Measurements from ENCODE around the gene EGFL6. TPM values are rescaled to one million over a fixed set of nuclear protein-coding genes. Genes with fewer than 3 reads are reported as not detected.
A peak's percentile ranks its signal among the peaks of the same experiment; 100 is the strongest.
"Not testable (repeated sequence)": the region's sequence is repeated elsewhere in the genome, so short reads cannot be mapped to it uniquely, and the experiment has no call there.

Gene EGFL6
- total RNA-seq, 1 donor from 2014 or later = 21.2 TPM

DNA sequence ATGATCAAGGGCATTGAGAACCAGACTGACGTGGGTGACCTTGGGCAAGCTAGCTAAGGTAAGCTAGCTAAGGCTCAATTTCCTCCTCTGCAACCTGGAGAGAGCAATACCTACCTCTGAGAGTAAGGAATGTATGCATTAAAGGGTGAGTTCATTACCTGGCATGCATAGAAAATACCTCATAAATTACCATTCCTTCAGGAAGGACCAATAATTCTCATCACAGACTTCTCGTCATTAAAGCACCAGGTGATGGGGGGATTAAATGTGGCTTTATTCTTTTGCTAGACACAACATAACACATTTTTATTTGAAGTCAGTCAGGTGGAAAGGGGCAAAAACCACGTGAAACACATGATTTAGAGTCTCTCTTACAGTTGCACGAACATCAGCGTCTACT, 21.5 kb downstream of the EGFL6 start:
- DNase-seq = no peak

DNA sequence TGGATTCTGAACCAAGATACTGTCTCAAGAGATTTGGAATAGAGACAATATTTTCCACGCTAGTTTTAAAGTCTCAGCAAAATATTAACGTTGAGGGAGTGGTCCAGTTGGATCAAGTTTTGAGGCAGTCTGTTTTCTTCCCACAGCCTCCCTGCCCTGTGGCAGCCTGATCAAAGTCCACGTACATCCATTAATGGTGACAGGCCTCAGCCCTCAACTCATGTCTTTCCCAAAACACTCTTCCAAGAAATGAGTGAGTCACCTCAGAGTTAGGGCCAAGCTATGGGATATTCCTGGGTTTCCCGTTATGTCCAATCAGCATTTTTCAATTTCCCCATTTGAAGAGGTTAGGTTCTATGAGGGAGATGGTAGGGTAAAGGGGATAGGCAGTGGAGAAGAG, 28.5 kb downstream of the EGFL6 start:
- peak; percentile 46 for DNase-seq

DNA sequence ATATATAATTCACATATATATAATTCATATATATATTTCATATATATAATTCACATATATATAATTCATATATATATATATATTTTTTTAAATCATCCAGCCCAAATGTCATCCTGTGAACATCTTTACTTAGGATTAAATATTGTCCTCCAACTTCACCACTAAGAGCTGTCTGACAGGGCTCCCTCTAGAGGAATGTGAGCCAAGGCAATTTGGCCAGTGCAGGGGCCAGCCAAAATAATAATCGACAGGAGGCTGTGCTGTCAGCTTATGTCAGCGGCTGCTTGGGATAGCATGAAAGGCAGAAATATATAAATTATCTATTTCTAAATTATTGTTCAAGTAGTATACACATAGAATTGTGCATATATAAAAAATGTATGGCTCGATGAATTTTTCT, 29.5 kb downstream of the EGFL6 start:
- DNase-seq = no peak

DNA sequence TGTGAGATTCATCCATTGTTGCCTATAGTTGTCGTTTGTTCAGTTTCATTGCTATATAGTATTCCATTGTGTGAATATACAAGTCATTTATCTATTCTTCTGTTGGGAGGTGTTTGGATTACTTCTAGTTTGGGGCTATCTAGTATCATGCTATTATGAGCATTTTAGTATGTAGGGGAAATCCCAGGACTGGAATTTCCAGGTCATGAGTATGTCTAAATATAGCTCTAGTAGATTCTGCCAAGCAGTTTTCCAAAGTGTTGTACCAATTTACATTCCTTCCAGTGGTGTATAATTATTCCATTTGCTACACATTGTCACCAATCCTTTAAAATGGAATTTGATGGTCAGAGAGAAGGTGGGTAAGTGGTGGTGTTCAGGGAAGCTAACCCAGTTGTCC, 30.1 kb downstream of the EGFL6 start:
- DNase-seq = no peak

DNA sequence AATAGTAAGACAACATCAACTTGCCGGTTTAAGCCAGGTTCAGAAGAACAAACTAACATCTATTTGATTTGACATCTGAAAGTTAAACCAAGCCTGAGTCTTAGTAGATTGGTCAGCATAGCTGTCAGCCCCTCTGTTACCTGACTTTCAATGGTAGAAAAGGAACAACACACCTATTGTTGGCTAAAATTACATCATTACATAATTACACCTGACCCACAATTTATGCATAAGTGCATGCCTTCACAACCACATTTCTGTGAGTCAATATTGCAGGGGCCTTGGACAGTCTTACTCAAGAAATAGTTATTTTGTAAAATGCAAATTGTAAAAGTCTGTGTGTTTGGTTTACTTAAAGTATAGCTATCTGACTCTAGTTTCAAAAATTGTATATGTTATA, 36.2 kb downstream of the EGFL6 start:
- DNase-seq = no peak

DNA sequence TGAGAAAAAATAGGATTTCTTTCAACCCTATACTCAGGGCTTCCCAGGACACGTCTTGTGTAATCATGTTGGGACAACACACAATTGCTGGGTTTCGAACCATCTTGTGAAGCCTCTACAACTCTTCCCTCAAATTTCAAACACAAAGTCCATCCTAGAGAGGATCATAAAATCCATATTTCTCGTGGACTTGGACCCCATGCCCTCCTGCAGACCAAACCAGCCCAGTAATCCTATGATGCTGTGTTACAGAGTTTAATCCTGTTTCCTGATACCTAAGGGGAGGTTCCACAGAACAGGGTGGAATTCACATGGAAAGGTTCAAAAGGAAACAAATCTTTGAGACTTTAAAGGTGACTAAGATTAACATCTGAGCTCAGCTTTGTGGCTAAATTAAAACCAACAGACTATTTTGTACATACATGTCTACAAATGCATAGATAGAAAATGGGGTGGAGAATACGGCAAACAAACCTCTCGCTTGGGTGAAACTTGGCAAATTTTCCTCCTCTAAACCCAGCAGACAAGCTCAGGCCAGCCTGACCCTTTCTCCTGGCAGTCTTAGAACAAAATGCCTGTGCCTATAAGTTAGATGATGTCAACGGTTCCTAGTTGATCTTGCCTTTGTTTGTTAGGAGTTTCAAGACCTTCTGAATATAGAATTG, 38.1 kb downstream of the EGFL6 start:
- no peak for DNase-seq

DNA sequence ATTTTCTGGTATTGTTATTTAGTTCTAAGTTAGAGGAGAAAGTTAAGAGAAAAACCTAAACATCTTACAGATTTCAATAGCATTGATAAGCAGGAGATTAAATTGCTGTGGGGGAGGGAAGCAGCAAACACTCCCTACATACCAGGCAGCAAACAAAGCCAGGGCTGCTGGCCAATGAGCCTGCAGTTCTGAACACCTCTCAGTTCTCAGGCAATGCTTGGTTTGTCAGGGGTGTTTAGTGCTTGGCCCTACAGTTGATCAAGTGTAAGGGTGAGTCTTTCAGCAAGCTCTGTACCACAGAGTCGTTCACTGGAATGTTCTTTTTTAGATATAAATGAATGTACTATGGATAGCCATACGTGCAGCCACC, 38.6 kb downstream of the EGFL6 start:
- DNase-seq = no peak

DNA sequence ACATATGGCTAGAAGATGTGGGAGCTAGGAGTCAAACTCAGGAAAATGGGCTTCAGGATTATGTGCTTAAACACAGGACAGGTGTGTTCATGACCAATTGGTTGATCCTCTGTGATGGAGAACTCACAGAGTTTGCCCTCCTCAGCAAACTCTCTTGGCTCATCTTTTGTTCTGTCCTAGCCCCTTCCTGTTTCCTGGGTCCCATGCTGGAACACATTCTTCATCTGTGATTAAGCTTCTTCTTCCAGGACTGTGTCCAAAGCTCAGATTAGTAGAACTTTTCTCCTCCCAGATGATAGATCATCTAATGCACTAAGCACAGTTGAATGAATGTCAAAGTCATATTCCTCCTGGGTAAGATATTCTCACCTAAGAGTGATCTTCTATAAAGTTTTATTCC, 44.8 kb downstream of the EGFL6 start:
- DNase-seq = no peak

DNA sequence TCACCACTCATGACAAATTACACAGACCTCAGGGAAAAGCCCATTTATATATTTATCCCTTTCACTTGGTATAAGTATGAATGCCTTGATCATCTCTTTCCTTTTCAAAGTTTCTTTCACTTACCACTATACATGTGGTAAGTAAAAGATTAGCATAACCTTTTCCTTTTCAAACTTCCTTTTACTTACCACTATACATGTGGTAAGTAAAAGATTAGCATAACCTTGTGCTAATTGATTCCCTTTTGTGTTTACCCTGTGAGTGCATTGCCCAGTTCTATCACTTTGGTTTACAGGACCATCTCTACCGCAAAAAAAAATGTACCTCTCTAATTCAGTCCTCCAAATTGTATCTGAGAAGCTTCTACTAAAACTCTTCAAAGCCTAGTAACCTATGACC, 50.8 kb downstream of the EGFL6 start:
- DNase-seq = no peak

DNA sequence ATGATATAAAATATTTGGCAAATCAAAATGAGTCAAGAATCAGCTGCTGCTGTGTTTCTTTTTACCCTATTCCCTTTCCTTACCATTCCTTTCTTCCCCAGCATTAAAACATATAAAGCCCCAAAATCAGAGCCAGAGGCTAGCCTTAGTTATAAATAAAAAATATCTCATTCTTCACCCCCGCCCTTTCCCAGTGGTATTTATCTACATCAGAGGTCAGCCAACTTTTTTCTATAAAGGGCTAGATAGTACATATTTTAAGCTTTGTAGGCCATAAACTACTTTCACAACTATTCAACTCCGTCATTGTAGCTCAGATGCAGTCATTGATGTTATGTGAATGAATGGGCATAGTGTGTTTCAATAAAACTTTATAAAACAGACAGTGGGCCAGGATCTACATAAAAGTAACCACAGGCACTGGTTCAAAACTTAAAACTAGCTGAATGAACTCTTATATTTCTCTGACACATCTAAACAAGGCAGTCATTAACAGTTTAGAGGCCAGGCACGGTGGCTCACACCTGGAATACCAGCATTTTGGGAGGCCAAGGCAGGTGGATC, 53.1 kb downstream of the EGFL6 start:
- peak; percentile 3 for DNase-seq

DNA sequence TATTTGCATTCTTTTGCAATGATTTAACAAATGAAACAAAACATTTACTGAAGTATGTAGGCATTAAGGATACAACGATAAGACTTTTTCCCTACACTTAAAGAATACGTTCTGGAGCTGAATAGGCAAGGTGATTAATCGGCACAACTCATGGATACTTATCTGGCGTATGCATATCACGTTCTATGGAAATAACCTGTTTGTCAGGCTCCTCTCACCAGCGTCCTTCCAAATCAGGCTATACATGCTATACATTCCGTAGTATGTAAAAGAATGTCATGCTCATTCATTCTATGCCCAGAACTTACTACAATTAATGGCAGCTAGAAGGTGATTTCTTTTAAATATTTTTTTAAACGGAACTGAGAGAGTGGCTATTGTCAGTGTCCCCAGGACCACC, 57.9 kb downstream of the EGFL6 start:
- no peak for DNase-seq

DNA sequence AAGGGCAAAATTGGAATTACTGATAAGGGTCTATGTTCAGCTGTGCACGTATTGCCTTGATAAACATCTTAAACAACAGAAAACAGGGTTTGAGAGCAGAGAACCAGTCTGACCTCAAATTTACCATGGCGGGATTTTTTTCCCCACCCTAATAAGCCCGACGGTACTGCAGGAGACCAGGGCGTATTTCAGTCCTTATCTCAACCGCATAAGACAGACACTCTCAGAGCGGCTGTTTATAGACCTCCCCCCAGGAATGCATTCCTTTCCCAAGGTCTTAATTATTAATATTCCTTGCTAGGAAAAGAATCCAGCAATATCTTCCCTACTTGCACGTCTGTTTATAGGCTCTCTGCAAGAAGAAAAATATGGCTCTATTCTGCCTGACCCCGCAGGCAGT, 67.8 kb downstream of the EGFL6 start:
- not testable (repeated sequence) for DNase-seq

DNA sequence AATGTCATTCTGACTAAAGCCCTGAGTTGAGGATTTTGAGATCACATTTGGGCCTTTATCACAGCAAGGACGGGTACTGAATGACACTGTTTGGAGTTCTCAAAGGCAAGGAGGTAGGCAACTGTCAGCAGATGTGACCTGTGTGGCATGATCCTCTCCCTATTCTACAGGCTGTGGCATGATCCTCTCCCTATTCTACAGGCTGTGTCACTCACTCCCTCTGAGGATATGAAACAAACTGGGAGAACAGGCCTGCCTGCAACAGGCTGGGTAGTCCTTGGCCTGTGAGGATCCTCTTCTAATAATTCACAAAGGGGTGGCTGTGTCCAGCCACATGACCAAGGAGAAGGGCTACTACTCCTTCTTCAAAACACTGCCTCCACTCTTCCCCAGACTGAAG, 68.6 kb downstream of the EGFL6 start:
- DNase-seq = no peak

DNA sequence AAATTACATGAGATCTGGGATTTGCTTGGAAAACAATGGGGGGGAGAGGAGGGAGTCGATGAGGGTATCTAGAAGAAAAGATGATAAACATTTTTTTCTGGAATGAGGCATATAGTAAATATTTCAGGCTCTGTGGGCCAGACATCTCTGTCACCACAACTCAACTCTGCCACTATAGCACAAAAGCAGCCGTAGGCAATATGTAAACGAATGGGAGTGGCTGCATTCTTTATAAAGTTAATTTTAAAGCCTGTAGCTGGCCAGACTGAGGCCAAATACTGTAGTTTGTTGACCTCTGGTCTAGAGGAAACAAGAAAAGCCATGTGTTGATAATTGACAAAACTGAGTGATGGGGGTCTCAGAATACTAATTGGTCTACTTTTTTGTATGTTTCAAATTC, 69.4 kb downstream of the EGFL6 start:
- no peak for DNase-seq

DNA sequence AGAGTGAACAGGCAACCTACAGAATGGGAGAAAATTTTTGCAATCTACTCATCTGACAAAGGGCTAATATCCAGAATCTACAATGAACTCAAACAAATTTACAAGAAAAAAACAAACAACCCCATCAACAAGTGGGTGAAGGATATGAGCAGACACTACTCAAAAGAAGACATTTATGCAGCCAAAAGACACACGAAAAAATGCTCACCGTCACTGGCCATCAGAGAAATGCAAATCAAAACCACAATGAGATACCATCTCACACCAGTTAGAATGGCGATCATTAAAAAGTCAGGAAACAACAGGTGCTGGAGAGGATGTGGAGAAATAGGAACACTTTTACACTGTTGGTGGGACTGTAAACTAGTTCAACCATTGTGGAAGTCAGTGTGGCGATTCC, 72.3 kb downstream of the EGFL6 start:
- not testable (repeated sequence) for DNase-seq

DNA sequence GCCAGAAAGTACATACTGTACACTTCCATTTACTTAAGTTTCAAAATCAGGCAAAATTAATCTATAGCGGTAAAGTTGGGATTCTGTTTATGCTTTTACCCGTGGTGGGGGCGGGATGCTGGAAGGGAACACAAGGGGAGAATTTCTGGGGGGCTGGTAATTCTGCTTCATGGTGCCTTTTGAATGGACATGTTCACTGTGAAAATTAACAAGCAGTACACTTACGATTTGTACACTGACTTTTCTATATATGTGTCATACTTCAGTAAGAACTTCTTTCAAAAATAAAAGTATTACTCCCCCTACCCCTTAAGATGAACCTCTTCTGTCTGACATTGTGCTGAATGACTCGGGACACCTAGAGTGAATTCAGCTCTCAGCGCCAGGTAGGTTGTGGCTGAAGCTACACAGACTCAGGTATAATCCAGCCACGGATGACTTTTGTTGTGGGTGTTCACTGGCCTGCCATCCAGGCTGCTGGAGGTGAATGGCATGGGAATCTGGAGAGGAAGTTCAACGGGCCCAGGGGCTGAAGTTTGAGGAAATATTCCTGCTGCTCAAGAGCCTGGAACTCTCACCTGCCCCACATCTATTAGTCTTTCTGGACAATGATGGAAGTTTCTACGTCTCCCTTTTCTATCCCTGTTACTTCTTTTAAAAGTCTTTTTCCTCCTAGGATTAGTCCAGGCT, 76.2 kb downstream of the EGFL6 start:
- DNase-seq = no peak

DNA sequence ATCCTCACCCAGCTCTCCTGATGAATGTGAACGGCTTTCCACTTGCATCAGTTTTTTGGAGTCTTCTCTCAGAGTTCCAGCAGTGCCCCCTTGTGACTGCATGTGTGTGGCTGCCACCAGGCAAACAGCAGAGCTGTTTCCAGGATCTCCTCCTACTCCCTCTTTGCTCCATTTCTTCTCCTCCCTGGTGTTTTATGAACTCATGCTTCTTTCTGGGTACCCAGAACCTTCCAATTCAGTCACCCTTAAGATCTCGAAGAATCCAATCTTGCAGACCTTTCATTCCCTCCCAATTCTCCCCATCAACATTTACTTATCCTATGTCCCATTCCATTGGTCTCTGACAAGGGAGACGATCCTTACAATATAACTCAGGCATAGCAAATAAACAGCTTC, 76.8 kb downstream of the EGFL6 start:
- DNase-seq = peak; percentile 64

DNA sequence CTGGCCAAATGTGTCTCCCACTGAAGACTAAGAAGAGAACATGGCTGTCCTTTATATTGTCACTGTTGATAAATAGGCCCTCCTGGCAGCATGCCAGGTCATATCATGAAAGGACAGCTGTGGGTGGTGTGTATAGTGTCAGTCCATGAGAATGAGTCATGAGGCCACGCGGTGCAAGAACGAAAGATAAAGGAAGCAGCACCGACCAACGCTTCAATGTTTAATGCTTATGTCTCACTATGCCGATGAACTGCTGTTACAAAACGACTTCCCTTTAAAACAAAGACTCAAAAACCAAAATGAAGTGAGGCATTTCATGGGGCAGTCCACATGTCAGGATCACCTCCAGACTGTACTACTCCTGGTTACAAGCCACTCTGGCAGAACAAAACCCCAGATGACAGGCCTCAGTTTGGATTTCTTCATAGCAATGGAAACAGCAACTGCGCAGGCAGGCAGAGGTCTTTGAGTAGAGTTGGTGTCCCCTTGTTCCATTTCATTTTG, 78.4 kb downstream of the EGFL6 start:
- peak; percentile 44 for DNase-seq

DNA sequence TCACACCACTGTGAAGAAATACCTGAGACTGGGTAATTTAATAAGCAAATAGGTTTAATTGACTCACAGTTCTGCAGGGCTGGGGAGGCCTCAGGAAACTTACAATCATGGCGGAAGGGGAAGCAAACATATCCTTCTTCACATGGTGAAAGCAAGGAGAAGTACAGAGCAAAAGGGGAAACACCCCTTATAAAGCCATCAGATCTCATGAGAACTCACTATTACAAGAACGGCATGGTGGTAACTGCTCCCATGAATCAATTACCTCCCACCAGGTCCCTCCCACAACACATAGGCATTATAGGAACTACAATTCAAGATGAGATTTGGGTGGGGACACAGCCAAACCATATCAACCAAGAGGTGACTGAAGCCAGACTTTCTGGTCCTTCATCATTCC, 78.9 kb downstream of the EGFL6 start:
- DNase-seq = not testable (repeated sequence)

DNA sequence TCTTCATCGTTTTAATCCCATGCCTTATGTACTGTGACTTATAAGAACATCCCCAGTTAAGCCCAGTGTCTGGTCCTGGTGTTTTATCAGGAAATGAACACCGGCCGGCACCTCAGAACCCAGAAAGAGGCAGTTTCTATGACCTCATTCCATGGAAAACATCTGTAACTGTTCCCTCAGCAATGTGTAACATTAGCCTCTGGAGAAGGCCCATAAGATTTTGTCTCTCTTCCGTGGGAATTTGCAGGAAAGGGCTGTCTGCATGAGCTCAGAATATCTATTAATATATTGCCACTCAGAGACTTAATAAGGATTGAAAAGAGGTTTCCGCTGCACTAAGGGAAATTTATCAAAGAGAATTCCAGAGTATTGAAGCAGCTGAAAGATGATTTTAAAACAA, 80.4 kb downstream of the EGFL6 start:
- peak; percentile 64 for DNase-seq

DNA sequence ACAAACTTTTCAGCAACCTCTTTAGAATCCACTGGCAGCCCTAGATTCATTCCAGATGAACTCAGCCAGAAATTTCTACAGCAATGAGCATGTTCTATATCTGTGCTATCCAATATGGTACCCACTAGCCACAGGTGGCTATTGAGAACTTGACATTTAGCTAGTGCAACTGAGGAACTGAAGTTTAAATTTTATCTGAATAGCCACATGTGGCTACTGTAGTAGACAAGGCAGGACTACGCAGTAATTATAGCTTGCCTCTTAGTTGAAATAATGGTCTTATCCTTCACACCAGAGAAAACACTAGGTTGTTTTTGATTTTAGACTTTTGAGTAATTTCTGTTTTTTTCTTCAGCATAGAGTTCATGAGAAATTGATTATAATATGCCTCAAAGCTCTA, 80.9 kb downstream of the EGFL6 start:
- DNase-seq = no peak

DNA sequence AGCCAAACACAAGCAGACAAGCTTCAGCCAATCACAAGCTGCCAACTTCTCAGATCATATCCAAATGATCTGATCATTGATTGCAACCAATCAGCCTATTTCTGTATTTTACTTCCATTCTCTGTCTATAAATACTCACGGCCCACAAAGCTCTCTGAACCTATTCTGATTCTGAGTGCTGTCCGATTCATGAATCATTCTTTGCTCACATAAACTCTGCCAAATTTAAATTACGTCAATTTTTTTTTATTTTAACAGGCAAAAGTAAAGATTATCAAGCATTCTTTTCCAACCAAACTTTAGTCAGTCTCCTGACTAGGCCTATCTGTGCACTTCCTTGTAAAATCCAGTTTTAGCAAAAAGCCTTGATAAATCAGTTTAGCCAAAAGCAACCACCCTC, 81.7 kb downstream of the EGFL6 start:
- DNase-seq = no peak

DNA sequence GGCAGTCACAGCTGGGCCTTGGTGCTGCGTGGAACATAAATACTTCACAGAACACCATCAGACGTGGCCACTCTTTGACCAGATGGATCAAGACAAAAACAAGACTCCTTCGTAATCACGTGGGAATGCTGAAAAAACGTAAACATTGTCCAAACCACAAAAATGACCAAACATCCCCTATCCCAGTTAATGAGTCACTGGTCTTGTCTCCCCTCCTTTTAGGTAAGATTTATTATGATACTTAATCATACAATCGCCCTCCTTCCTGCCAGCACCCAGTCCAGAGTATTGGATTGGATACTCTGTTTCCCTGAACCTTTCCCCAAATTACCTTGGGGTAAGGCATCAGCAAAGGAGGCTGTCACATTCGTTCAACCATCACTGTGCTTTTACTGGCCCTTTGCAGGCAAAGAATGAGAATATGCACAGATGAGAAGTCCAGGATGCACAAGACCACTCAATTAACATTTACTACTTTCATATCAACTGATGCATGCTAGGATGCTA, 82.9 kb downstream of the EGFL6 start:
- no peak for DNase-seq
